DMS53 (cell line): Measurements from ENCODE around the gene WDFY1.
"Not testable (repeated sequence)": the region's sequence is repeated elsewhere in the genome, so short reads cannot be mapped to it uniquely, and the experiment has no call there.

Experiments used
- DNase-seq: peaks from one replicate; lab custom pipeline; 2025; lab: John Stamatoyannopoulos, UW

The WDFY1 gene

GRCh38 chr2:223896833-223897311 lies 48.3 kb downstream of the WDFY1 start:
- DNase-seq, result no peak

GRCh38 chr2:223894968-223895367 lies 50.2 kb downstream of the WDFY1 start:
- DNase-seq, result peak; percentile 52

DNA sequence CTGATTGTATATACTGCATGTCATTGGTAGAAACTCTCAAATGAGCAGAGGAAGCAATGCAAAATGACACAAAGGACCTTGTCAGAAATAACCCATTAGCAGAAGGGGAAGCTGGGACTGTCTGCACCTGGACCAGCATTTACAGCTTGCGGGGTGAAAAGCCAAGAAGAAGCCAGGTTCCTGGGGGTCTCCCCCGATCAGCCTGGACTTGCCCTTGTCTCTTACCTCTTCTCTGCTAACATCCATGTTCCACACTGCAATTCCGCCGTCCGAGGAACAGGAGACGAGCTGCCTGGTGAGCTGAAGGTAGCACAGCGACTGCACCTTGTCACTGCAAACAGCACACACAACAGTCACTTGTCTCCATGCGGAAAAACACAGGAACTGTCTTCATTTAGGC lies 51.1 kb downstream of the WDFY1 start:
- DNase-seq, result no peak

DNA sequence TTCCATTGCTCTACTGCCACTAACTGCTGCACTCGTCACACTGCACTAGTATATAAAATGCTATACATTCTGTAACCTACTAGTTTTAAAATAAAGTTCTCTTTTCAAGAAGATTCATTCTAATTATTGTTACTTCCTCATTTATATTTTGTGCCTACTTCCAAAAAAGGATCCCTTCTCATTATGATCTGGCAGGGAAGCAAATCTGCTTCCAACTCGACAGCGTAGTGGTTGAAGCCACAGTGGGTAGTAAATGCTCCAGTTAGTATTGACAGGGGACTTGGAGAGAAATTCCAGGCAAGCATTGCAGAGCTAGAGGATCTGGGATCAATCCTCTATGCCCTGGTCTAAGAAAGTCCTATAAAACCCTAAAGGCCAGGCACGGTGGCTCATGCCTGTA lies 54.4 kb downstream of the WDFY1 start:
- no peak for DNase-seq

- no peak for DNase-seq
Observed at GRCh38 chr2:223889229-223889628, 55.9 kb downstream of the WDFY1 start.

DNA sequence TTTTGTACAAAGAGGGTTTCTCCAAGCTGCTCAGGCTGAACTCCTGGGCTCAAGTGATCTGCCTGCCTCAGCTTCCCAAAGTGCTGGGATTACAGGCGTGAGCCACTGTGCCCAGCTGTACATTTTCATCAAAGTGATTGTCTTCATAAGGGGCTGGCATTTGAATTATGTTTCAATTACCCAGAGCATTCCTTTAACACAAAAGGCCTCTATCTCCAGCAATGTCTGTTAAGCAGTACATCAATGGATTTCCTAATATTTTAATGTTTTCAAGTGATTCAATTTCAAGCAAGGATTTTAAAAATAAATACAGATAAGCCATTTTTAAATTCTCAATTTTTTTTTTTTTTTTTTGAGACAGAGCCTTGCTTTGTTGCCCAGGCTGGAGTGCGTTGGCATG lies 56.9 kb downstream of the WDFY1 start:
- DNase-seq, result no peak

GRCh38 chr2:223887127-223887526 lies 58.0 kb downstream of the WDFY1 start:
- no peak for DNase-seq

DNA sequence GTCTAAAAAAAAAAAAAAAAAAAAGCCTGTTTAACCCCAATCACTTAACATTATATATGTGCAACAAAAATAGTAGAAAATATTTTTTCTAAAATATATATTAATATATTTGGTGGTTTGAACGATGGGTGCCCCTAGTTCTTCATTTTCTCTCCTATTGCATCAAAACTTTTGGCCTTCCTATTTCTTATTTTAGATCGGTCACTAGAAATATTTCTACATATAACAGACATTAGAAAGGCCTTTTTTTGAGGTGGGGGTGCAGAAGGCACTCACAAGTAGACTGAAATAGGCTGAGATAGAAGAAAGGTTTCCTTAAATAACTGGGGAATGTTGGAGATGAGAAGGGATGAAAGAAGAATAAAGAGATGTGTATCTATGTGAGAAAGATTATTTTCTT lies 58.4 kb downstream of the WDFY1 start:
- DNase-seq, result no peak

- no peak for DNase-seq
Observed at GRCh38 chr2:223884399-223884798, 60.7 kb downstream of the WDFY1 start.

GRCh38 chr2:223882715-223883114 lies 62.4 kb downstream of the WDFY1 start:
- DNase-seq, result no peak

DNA sequence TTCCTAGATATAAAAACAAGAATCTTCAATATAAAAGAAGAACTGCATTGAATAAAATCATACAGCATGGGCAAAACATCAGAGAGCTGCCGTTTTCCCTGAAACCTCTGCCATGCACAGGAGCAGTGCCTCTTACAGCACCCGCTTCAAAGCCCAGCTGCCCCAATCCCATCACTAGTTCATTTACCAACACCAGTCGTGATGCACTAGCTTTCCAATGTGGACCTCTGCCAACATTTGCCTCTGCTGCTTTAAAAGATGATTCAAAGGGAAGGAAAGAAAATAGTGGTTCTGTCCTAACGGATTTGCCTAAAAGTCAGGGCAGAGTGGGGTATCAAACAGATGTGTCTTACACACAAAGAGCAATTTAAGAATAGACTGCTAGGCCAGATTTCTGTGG lies 64.3 kb downstream of the WDFY1 start:
- DNase-seq, result no peak

GRCh38 chr2:223877721-223878410 lies 67.3 kb downstream of the WDFY1 start:
- no peak for DNase-seq

- no peak for DNase-seq
Observed at GRCh38 chr2:223873672-223874071, 71.5 kb downstream of the WDFY1 start.

- DNase-seq, result not testable (repeated sequence)
Observed at GRCh38 chr2:223872772-223873171, 72.4 kb downstream of the WDFY1 start.

- DNase-seq, result not testable (repeated sequence)
Observed at GRCh38 chr2:223871661-223872060, 73.5 kb downstream of the WDFY1 start.

- DNase-seq, result no peak
Observed at GRCh38 chr2:223870840-223871611, 74.1 kb downstream of the WDFY1 start.

- no peak for DNase-seq
Observed at GRCh38 chr2:223868005-223868404, 77.1 kb downstream of the WDFY1 start.

GRCh38 chr2:223865907-223866508 lies 79.1 kb downstream of the WDFY1 start:
- DNase-seq, result no peak

- no peak for DNase-seq
Observed at GRCh38 chr2:223865124-223865523, 80.0 kb downstream of the WDFY1 start.

DNA sequence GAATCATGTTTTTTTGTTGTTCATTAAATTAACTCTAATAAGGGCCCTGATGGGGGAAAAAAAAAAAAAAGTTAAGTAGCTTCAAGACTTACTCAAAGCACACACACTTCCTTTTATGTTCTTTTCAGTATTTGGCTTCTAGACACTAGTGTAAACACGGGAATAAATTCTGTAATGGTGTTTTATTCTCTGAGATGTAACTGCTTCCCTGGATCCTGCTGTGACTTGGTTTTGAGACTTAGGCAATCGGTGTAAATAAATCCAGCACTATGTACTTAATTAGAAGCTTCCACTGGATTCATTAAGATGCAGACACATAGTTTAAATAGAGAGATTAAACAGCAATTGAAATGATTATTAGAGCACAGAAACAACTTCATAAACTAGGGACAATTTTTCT lies 81.6 kb downstream of the WDFY1 start:
- DNase-seq, result no peak

- peak; percentile 32 for DNase-seq
Observed at GRCh38 chr2:223860809-223861738, 84.1 kb downstream of the WDFY1 start.

- no peak for DNase-seq
Observed at GRCh38 chr2:223859070-223859469, 86.1 kb downstream of the WDFY1 start.
